Neuron (in vitro differentiated cells): ENCODE results near the gene INO80.

Experiments
- H2AFZ ChIP-seq: one replicate; pipeline ENCODE4 v1.6.1; 2013; ENCODE audit warnings: low read depth, mild to moderate bottlenecking, inconsistent platforms, low read length, moderate library complexity
- H3K27me3 ChIP-seq: one replicate; pipeline ENCODE4 v1.6.1; 2013; ENCODE audit warnings: low read length; ENCODE audit not compliant: insufficient read depth
- H3K36me3 ChIP-seq: one replicate; pipeline ENCODE4 v1.6.1; 2013; ENCODE audit warnings: low read length; ENCODE audit not compliant: insufficient read depth
- H3K4me1 ChIP-seq: one replicate; pipeline ENCODE4 v1.6.1; 2013; ENCODE audit warnings: low read length; ENCODE audit not compliant: insufficient read depth
- H3K4me3 ChIP-seq: 2 replicates; pipeline ENCODE4 v1.5.1; 2013; ENCODE audit warnings: mild to moderate bottlenecking, low read length, moderate library complexity
- H3K9me3 ChIP-seq: one replicate; pipeline ENCODE4 v1.6.1; 2013; ENCODE audit warnings: low read length

The INO80 gene

DNA sequence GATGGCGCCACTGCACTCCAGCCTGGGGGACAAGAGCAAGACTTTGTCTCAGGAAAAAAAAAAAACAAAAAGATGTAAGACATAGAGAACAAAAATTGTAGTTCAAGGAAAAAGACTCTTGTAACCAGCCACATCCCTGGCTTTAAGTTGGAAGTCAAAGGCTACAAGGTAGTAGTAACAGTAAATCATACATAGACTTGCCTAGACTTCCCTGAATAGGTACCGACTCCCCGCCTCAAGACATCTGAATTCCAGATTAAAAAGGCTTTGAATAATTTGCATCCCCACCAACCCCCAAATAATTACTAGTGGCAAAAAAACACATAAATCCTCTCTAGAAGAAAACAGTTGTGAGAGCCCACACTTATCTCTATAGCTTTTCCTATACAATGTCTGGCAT, 55.6 kb downstream of the INO80 start:
- Histone ChIP-seq H3K4me3 (no peak overlapping the region), H2AFZ (no peak overlapping the region), H3K9me3 (peaks cover 16% of the 10 kb centered on the region), H3K4me1 (no peaks in the 10 kb centered on the region), H3K27me3 (no peaks in the 10 kb centered on the region), H3K36me3 (peaks cover 73% of the 10 kb centered on the region)

DNA sequence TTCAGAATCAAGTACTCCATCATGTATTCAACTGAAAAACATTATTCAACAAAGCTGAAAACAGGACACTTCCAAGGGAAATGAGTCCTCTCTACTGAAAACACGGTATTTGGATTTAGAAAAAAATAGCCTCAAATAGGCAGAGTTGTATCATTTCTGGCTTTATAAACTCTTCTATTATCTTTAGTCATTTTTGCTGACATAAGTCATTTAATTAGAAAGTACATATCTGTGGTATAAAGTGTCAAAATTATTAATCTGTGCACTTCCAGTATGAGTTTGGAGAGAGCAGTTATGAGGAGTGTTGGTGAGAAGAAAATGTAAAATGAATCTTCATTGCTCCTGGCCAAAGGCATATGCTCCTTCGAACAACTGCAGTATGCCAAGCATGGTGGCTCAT, 59.3 kb downstream of the INO80 start:
- H3K36me3 ChIP-seq, result peaks cover 82% of the 10 kb centered on the region
- H3K4me1 ChIP-seq, result no peaks in the 10 kb centered on the region
- peaks cover 7% of the 10 kb centered on the region for H3K9me3 ChIP-seq
- H2AFZ ChIP-seq, result no peak overlapping the region
- H3K4me3 ChIP-seq, result no peak overlapping the region
- no peaks in the 10 kb centered on the region for H3K27me3 ChIP-seq

DNA sequence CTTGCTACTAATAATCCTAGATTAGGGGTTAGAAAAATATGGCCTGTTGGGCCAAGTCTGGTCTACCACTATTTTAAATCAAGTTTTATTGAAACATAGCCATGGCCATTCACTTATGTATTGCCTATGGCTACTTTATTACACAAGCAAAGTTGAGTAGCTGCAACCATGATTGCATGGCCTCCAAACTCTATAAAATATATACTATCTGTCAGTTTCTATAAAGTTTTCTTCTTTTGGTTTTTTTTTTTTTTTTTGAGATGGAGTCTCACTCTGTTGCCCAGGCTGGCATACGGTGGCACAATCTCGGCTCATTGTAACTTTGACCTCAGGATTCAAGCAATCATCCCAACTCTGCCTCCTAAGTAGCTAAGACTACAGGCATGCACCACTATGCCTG, 60.4 kb downstream of the INO80 start:
- Histone ChIP-seq H3K9me3 (peaks cover 5% of the 10 kb centered on the region), H3K27me3 (no peaks in the 10 kb centered on the region), H2AFZ (no peak overlapping the region), H3K36me3 (peaks cover 80% of the 10 kb centered on the region), H3K4me3 (no peak overlapping the region), H3K4me1 (no peaks in the 10 kb centered on the region)

DNA sequence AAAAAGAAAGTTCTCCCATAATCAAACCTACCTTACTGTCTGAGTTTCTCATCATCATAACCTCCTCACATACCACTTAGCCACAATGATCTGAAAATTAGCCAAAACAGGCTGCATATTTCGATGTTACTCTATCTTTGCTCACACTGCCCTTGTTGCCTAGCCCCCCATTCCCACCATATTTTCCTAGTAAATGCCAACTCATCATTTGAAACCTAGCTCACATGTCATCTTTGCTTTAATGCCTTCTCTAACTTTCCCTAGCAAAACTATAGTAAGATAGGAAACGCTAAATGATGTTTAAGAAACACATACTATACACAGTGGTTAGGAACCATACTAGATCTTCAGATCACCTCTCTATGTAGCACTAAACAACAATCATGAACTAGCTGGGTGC, 64.9 kb downstream of the INO80 start:
- Histone ChIP-seq H3K27me3 (no peaks in the 10 kb centered on the region), H2AFZ (no peak overlapping the region), H3K36me3 (peaks cover 85% of the 10 kb centered on the region), H3K4me1 (no peaks in the 10 kb centered on the region), H3K4me3 (no peak overlapping the region), H3K9me3 (no peaks in the 10 kb centered on the region)

DNA sequence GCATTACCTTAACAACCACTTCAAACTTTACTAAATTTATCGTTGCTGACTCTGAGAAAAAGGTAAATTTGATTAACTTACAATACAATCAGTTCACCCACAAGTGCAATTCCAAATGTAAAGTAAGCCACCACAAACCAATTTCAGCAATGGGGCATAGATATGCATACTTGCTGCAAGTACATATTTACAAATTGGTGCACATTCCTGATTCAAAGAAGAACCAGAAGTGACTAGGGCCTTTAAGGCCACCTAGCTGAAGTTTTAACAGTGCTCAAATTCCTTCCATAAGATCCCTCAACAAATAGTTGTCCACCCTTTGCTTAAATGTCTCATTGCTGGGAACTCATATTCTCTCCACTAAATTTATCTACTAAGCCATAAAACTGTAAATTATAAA, 67.2 kb downstream of the INO80 start:
- Histone ChIP-seq H2AFZ (no peak overlapping the region), H3K4me1 (no peaks in the 10 kb centered on the region), H3K4me3 (no peak overlapping the region), H3K9me3 (no peaks in the 10 kb centered on the region), H3K27me3 (no peaks in the 10 kb centered on the region), H3K36me3 (peaks cover 84% of the 10 kb centered on the region)

DNA sequence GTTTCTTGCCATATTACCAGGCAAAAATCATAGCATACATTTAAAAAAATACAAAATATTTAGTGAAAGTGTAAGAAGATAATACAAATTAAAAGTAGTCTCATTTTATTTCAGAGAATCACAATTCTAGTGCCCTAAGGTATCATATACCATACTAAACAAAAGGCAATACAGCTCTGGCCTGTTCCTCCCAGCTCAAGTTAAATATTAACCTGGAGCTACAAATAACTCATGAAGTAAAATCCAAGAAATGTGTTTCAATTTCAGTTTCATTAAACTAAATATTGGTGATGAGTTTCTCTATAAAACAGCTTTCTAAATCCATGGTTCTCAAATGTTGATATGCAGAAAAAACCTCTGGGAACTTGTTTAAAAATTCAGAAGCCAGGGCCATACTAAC, 67.7 kb downstream of the INO80 start:
- Histone ChIP-seq H2AFZ (no peak overlapping the region), H3K36me3 (peaks cover 84% of the 10 kb centered on the region), H3K9me3 (no peaks in the 10 kb centered on the region), H3K27me3 (no peaks in the 10 kb centered on the region), H3K4me3 (no peak overlapping the region), H3K4me1 (no peaks in the 10 kb centered on the region)

DNA sequence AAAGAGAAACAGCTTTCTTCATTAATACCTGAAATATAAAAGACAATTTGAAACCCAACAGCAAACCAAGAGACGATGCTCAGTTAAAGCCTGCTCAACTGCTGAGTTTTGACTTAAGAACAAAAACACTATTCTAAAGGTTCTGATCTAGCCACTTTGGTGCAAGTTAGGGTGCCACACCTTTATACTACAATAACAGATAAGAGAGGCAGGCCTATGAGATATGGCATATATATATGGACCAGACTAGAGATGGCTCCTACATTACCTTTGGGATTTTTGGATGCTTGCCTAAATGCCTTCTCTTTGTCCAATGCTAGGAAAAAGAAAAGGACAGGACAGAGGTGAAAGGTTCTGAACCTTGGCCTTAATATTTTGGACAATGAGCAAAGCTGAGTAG, 68.6 kb downstream of the INO80 start:
- Histone ChIP-seq H3K9me3 (no peaks in the 10 kb centered on the region), H2AFZ (no peak overlapping the region), H3K27me3 (no peaks in the 10 kb centered on the region), H3K36me3 (peaks cover 86% of the 10 kb centered on the region), H3K4me3 (no peak overlapping the region), H3K4me1 (no peaks in the 10 kb centered on the region)

DNA sequence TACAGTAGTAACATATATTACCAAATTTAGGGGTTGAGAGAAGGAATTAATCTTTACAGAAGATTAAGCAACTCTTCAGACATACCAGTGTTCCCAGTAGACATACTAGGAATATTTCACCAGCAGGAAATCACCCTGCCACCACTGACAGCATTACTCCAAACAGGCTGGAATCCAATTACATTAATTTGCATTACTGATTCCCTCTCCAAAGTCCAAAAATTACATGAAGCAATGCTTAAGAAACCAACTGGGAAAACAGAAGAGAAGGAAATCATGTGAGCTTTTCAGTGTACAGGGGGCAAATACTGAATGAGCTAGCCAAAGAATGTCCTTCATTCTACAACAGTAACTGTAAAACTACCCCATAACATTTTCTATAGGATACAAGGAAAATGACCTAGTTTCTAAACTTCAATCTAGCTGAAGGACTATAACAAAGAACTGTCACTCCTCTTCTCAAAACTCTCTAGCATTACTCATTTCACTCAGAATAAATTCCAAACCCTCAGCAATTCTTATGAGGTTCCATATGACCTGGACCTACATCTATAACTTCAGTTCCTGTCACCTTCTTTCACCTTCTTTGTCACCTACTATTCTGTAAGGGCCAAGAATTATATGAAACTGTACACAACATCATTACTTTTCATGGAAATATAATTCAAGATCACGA, 72.7 kb downstream of the INO80 start:
- H2AFZ ChIP-seq, result no peak overlapping the region
- no peak overlapping the region for H3K4me3 ChIP-seq
- H3K36me3 ChIP-seq, result peaks cover 78% of the 10 kb centered on the region
- peaks cover 3% of the 10 kb centered on the region for H3K9me3 ChIP-seq
- H3K27me3 ChIP-seq, result no peaks in the 10 kb centered on the region
- H3K4me1 ChIP-seq, result no peaks in the 10 kb centered on the region

DNA sequence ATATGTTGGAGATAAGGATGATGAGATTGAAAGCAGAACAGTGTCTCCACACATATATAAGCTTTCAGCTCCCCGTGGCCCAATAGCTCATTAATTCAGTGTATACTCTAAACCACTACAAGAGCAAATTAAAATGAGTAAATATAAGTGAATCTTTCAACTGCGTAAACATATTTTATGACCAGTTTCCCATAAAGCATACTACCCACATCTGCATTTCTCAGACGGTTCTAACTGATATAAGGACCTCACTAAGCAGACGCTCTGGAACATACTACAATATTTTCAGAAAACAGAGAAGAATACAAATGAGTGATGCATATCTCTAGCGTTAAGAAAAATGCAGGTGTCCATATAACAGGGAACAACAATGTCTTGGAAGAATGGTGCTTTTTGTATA, 73.2 kb downstream of the INO80 start:
- Histone ChIP-seq H2AFZ (no peak overlapping the region), H3K9me3 (peaks cover 3% of the 10 kb centered on the region), H3K27me3 (no peaks in the 10 kb centered on the region), H3K36me3 (peaks cover 72% of the 10 kb centered on the region), H3K4me1 (no peaks in the 10 kb centered on the region), H3K4me3 (no peak overlapping the region)

DNA sequence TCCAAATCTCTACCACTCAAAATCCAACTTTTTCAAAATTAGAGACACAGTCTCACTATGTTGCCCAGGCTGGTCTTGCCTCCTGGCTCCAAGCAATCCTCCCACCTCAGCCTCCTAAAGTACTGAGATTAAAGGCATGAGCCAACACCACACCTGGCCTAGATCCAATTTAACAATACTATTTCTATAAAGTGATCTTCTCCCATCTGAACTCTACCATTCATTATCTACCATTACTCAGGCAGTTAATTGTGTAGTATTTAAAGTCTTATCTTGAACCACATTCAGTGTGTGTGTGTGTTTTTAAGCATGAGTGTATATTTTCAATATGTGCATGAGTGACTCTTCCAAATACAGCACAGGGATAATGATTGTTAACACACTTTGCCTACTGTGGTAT, 77.0 kb downstream of the INO80 start:
- Histone ChIP-seq H3K4me1 (no peaks in the 10 kb centered on the region), H3K4me3 (no peak overlapping the region)

DNA sequence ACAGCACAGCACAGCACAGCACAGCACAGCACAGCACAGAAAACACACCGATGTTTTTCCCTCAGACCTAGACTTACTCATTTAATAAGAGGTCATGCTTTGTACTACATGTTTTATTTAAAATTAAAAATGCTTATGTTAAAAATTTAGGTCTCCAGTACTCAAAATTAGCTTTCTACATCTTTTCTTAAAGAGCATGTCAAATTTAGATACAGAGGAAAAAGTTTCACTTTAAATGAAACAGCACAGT, 84.1 kb downstream of the INO80 start:
- Histone ChIP-seq H3K4me3 (no peak overlapping the region), H3K27me3 (no peaks in the 10 kb centered on the region), H3K4me1 (peaks cover 2% of the 10 kb centered on the region), H3K36me3 (peaks cover 10% of the 10 kb centered on the region), H3K9me3 (no peaks in the 10 kb centered on the region), H2AFZ (no peak overlapping the region)

More for the DNA sequence above, 77.0 kb downstream of the INO80 start:
- Histone ChIP-seq H3K9me3 (peaks cover 3% of the 10 kb centered on the region), H2AFZ (no peak overlapping the region), H3K27me3 (no peaks in the 10 kb centered on the region), H3K36me3 (peaks cover 43% of the 10 kb centered on the region)

DNA sequence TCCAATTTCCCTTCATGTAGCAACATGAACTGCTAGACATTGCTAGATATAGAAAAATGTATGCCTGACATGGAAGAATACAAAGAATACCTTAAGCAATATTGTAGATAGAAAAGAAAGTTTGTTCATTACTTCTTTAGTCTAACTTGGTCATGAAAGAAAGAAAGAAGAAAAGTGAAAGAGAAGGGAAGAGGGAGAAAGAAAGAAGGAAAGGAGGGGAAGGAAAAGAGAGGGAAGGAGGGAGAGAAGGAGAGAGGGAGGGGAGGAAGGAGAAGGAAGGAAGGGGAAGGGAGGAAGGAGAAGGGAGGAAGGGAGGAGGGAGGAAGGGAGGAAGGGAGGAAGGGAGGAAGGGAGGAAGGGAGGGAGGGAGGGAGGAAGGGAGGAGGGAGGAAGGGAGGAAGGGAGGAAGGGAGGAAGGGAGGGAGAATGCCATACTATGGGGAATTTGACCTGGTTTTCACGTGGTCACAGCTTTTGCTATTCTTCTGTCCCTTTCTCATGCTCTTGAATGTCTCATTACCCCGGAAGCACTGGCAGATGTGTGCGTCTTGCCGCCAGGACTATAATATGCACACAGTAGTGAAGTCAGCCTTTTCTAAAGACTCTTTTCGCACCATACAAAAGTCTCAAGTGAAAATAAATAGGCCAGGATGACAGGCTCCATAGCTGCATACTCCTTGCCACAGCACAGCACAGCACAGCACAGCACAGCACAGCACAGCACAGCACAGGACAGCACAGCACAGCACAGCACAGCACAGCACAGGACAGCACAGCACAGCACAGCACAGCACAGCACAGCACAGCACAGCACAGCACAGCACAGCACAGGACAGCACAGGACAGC, 84.6 kb downstream of the INO80 start:
- H3K36me3 ChIP-seq, result peaks cover 14% of the 10 kb centered on the region
- peaks cover 2% of the 10 kb centered on the region for H3K4me1 ChIP-seq
- H3K27me3 ChIP-seq, result no peaks in the 10 kb centered on the region
- H3K4me3 ChIP-seq, result no peak overlapping the region
- no peaks in the 10 kb centered on the region for H3K9me3 ChIP-seq
- no peak overlapping the region for H2AFZ ChIP-seq

DNA sequence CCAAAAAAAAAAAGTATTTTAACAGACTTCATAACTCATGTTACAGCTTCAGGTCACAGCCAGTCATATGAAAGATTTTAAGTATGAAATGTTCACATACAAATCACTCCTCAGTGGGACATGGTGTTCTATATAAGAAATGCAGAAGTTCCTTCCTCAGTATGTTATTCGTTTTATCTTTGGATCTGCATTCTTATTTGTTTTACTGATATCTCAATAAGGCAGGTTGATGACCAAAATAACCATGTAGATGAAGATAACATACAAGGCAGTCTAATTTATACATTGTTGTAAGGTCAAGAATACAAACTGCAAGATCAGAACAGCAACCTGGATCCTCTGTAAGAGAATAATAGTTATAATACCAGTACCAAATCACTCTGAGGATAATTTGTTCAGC, 87.2 kb downstream of the INO80 start:
- H3K36me3 ChIP-seq, result peaks cover 9% of the 10 kb centered on the region
- no peaks in the 10 kb centered on the region for H3K27me3 ChIP-seq
- H3K4me3 ChIP-seq, result no peak overlapping the region
- peaks cover 2% of the 10 kb centered on the region for H3K4me1 ChIP-seq
- no peaks in the 10 kb centered on the region for H3K9me3 ChIP-seq
- no peak overlapping the region for H2AFZ ChIP-seq

DNA sequence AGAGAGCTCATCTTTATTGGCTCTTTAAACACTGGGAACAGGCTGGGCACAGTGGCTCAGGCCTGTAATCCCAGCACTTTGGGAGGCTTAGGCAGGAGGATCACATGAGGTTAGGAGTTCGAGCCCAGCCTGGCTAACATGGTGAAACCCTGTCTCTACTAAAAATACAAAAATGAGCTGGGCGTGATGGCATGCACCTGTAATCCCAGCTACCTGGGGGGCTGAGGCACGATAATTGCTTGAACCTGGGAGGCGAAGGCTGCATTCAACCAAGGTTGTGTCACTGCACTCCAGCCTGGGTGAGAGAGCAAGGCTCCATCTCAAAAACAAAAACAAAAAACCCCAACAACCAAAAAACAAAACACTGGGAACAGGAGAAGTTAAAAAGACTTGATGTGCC, 90.7 kb downstream of the INO80 start:
- Histone ChIP-seq H3K36me3 (peaks cover 13% of the 10 kb centered on the region), H3K4me3 (no peak overlapping the region), H3K4me1 (no peaks in the 10 kb centered on the region), H3K27me3 (no peaks in the 10 kb centered on the region), H2AFZ (no peak overlapping the region), H3K9me3 (no peaks in the 10 kb centered on the region)
